Neural progenitor cell (in vitro differentiated cells): ENCODE data around the gene C7orf33. TPM values are rescaled to one million over a fixed set of nuclear protein-coding genes. Genes with fewer than 3 reads are reported as not detected.

Experiments
- DNase-seq: peaks from one replicate; pipeline ENCODE4 v3.0.0-alpha.2; 2016; ENCODE audit warnings: low spot score
- H2AFZ ChIP-seq: fragments of 200-600 bp; sonication (generic); replicated peaks from 2 replicates; pipeline ENCODE4 v1.6.1; 2016; ENCODE audit warnings: antibody characterized with exemption
- H3F3A ChIP-seq: fragments of 200-600 bp; sonication (generic); 2 replicates; pipeline ENCODE4 v1.6.1; 2016; ENCODE audit warnings: antibody characterized with exemption, low read depth
- H3K27ac ChIP-seq: fragments of 200-600 bp; sonication (generic); 2 replicates; pipeline ENCODE4 v1.5.1; 2016; ENCODE audit warnings: mild to moderate bottlenecking
- H3K27me3 ChIP-seq: fragments of 200-600 bp; sonication (generic); 2 replicates; pipeline ENCODE4 v1.6.1; 2016; ENCODE audit warnings: mild to moderate bottlenecking, moderate library complexity
- H3K36me3 ChIP-seq: fragments of 200-600 bp; sonication (generic); 2 replicates; pipeline ENCODE4 v1.5.1; 2016
- H3K4me1 ChIP-seq: fragments of 200-600 bp; sonication (generic); 2 replicates; pipeline ENCODE4 v1.6.1; 2016; ENCODE audit warnings: mixed run types
- H3K4me2 ChIP-seq: fragments of 200-600 bp; sonication (generic); 2 replicates; pipeline ENCODE4 v1.6.1; 2016
- H3K4me3 ChIP-seq: fragments of 200-600 bp; sonication (generic); 2 replicates; pipeline ENCODE4 v1.5.1; 2016
- H3K79me2 ChIP-seq: fragments of 200-600 bp; sonication (generic); 2 replicates; pipeline ENCODE4 v1.6.1; 2016; ENCODE audit warnings: low read depth
- H3K9ac ChIP-seq: fragments of 200-600 bp; sonication (generic); 2 replicates; pipeline ENCODE4 v1.6.1; 2016
- H3K9me3 ChIP-seq: fragments of 200-600 bp; sonication (generic); 2 replicates; pipeline ENCODE4 v1.5.1; 2016; ENCODE audit warnings: low read depth
- H4K20me1 ChIP-seq: fragments of 200-600 bp; sonication (generic); 2 replicates; pipeline ENCODE4 v1.6.1; 2016; ENCODE audit warnings: low read depth
- H3K27ac Mint-ChIP-seq: 3 replicates; pipeline ENCODE4 v1.8.0; 2021; ENCODE audit warnings: mixed read lengths
- H3K27me3 Mint-ChIP-seq: 2 replicates; pipeline ENCODE4 v1.8.0; 2022; ENCODE audit warnings: low read depth, mild to moderate bottlenecking, inconsistent platforms, moderate library complexity, mixed read lengths; ENCODE audit not compliant: insufficient read depth
- H3K36me3 Mint-ChIP-seq: 3 replicates; pipeline ENCODE4 v1.8.0; 2021; ENCODE audit warnings: mixed read lengths
- H3K4me1 Mint-ChIP-seq: 3 replicates; pipeline ENCODE4 v1.8.0; 2021; ENCODE audit warnings: mixed read lengths
- H3K4me3 Mint-ChIP-seq: 3 replicates; pipeline ENCODE4 v1.8.0; 2021; ENCODE audit warnings: mild to moderate bottlenecking, moderate library complexity, mixed read lengths
- H3K9me3 Mint-ChIP-seq: 3 replicates; pipeline ENCODE4 v1.8.0; 2020; ENCODE audit warnings: mixed read lengths
- CTCF ChIP-seq: fragments of 200-600 bp; sonication (generic); IDR thresholded peaks from 2 replicates; pipeline ENCODE4 v1.5.1; 2017; ENCODE audit warnings: antibody characterized with exemption, mild to moderate bottlenecking
- EZH2 ChIP-seq: fragments of 200-600 bp; sonication (generic); IDR thresholded peaks from 2 replicates; pipeline ENCODE4 v1.6.1; 2017; ENCODE audit warnings: antibody characterized with exemption, mild to moderate bottlenecking, moderate library complexity
- EZH2phosphoT487 ChIP-seq: fragments of 200-600 bp; sonication (generic); IDR thresholded peaks from 2 replicates; pipeline ENCODE4 v1.6.1; 2017; ENCODE audit warnings: antibody characterized with exemption
- total RNA-seq: library from RNA; depleted of rRNA; stranded (reverse); fragments of >200 nt; gene quantifications from 2 replicates; pipeline ENCODE4 v1.2.3, GENCODE V29; 2015; ENCODE audit warnings: low replicate concordance

The C7orf33 gene
- total RNA-seq, 1 donor from 2014 or later: not detected

DNA sequence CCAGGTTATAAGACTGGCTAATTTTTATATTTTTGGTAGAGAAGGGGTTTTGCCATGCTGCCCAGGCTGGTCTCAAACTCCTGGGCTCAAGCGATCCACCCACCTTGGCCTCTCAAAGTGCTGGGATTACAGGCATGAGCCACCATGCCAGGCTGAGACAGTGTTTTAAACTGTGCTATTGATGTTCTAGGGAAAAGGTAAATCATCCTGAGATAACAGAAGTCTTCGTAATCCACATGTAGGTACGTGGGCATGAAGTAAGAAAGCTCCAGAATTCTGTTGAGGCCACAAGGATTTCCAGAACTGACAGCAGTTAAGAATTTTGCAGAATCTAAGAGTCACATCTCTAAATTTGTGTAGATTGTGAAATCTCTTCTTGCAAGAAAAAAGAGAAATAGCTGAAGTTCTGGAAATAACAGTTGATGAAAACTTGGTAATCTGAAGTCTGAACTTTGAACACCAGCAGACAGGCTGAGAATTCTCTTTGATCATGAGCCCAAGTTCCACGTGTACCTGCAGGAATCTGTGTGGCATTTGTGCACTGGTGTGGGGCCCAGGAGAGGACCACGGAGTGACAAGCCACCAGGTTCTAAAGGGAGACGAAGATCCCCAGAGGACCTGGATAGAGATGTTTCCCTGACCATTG lies 24.6 kb downstream of the C7orf33 start:
- TF ChIP-seq EZH2phosphoT487 (no peak), CTCF (no peak), EZH2 (no peak)

GRCh38 chr7:148620749-148621359 lies 30.3 kb downstream of the C7orf33 start:
- no peak overlapping the region for H3K27ac ChIP-seq
- H3K4me1 ChIP-seq: no peaks in the 10 kb centered on the region
- no peak overlapping the region for H3K4me3 Mint-ChIP-seq
- H3K4me1 Mint-ChIP-seq: peaks cover 15% of the 10 kb centered on the region
- no peak for DNase-seq
- no peak overlapping the region for H3K4me2 ChIP-seq
- H3K27me3 Mint-ChIP-seq: peaks cover 2% of the 10 kb centered on the region
- no peaks in the 10 kb centered on the region for H3K36me3 ChIP-seq
- H3K4me3 ChIP-seq: no peak overlapping the region
- H3K36me3 Mint-ChIP-seq: no peaks in the 10 kb centered on the region
- H3K79me2 ChIP-seq: no peaks in the 10 kb centered on the region
- H4K20me1 ChIP-seq: no peaks in the 10 kb centered on the region
- H3K9me3 ChIP-seq: no peaks in the 10 kb centered on the region
- H3K9me3 Mint-ChIP-seq: peaks cover 2% of the 10 kb centered on the region
- H3K9ac ChIP-seq: no peak overlapping the region
- H3F3A ChIP-seq: no peaks in the 10 kb centered on the region
- TF ChIP-seq EZH2phosphoT487: no peak
- no peak for TF ChIP-seq EZH2
- no peak for TF ChIP-seq CTCF
- no peaks in the 10 kb centered on the region for H3K27me3 ChIP-seq
- no peak overlapping the region for H3K27ac Mint-ChIP-seq
- no peak overlapping the region for H2AFZ ChIP-seq

More for the DNA sequence above, 24.6 kb downstream of the C7orf33 start:
- Histone ChIP-seq H3K79me2 (no peaks in the 10 kb centered on the region), H3K27me3 (no peaks in the 10 kb centered on the region), H3K36me3 (no peaks in the 10 kb centered on the region), H3K9me3 (no peaks in the 10 kb centered on the region), H3K4me3 (no peak overlapping the region), H3K4me2 (no peak overlapping the region), H3F3A (no peaks in the 10 kb centered on the region), H2AFZ (no peak overlapping the region), H3K27ac (no peak overlapping the region), H3K4me1 (no peaks in the 10 kb centered on the region), H4K20me1 (no peaks in the 10 kb centered on the region), H3K9ac (no peak overlapping the region)
- DNase-seq: no peak
- Mint-ChIP-seq H3K4me1 (no peaks in the 10 kb centered on the region), H3K27ac (no peak overlapping the region), H3K36me3 (no peaks in the 10 kb centered on the region), H3K27me3 (no peaks in the 10 kb centered on the region), H3K9me3 (peaks cover 2% of the 10 kb centered on the region), H3K4me3 (no peak overlapping the region)

- peaks cover under 1% of the 10 kb centered on the region for H3K9me3 Mint-ChIP-seq
- no peak overlapping the region for H2AFZ ChIP-seq
- TF ChIP-seq EZH2: no peak
Observed at GRCh38 chr7:148621563-148621962, 31.0 kb downstream of the C7orf33 start.

More at GRCh38 chr7:148621563-148621962, 31.0 kb downstream of the C7orf33 start:
- Histone ChIP-seq H3K4me1 (no peaks in the 10 kb centered on the region), H3K27ac (no peak overlapping the region), H4K20me1 (no peaks in the 10 kb centered on the region), H3K36me3 (no peaks in the 10 kb centered on the region), H3F3A (no peaks in the 10 kb centered on the region), H3K9ac (no peak overlapping the region), H3K27me3 (no peaks in the 10 kb centered on the region), H3K79me2 (no peaks in the 10 kb centered on the region), H3K9me3 (no peaks in the 10 kb centered on the region), H3K4me2 (no peak overlapping the region), H3K4me3 (no peak overlapping the region)
- peaks cover 15% of the 10 kb centered on the region for H3K4me1 Mint-ChIP-seq
- no peak for DNase-seq
- no peak overlapping the region for H3K4me3 Mint-ChIP-seq
- H3K27me3 Mint-ChIP-seq: peaks cover 2% of the 10 kb centered on the region
- H3K36me3 Mint-ChIP-seq: no peaks in the 10 kb centered on the region
- no peak overlapping the region for H3K27ac Mint-ChIP-seq
